Measurements from ENCODE around the gene TMEM208. TPM values are rescaled to one million over a fixed set of nuclear protein-coding genes. Genes with fewer than 3 reads are reported as not detected.

The TMEM208 gene
- total RNA-seq, 6 experiments from 2014 or later, result 32.6 to 58.7 (median 40.5) TPM

- Histone ChIP-seq H3K4me3 (no peak overlapping the region), H3K36me3 (no peaks in the 10 kb centered on the region), H3K4me1 (no peaks in the 10 kb centered on the region), H3K27ac (no peak overlapping the region), H3K27me3 (no peaks in the 10 kb centered on the region), H3K9me3 (no peaks in the 10 kb centered on the region)
- no peak for TF ChIP-seq POLR2A (IDR thresholded peaks at IDR 0.05)
- no peak for TF ChIP-seq CTCF (IDR thresholded peaks at IDR 0.05)
- ATAC-seq, result no peak
- intact Hi-C loops (cut with DNase I), result no loop called here
- WGBS (ENCODE audit: insufficient coverage, low coverage, low lambda C conversion rate, missing lambda C conversion rate), result 71% methylated on average over 1 of the region's 3 CpGs
- no peak for DNase-seq
These were observed 36.3 kb downstream of the TMEM208 start for GRCh38 chr16:67263201-67263600.

DNA sequence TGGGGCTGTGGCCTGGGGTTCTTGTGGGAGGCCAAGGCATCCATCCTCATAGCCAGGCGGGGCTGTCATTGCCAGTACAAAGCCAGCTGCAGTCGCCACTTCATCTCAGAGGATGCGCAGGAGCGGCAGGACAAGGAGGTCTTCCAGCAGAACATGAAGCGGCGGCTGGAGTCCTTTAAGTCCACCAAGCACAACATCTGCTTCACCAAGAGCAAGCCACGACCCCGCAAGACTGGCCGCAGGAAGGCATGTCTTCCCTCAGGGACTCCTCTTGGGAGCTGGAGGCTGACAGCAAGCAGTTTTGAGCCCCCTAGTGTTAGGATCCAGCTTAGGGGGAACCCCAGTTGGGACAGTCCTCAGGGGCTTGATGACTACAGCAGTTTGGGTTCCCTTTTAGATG is 37.3 kb downstream of the TMEM208 start:
- DNase-seq, result no peak
- TF ChIP-seq CTCF (IDR thresholded peaks at IDR 0.05) (no peak), POLR2A (IDR thresholded peaks at IDR 0.05) (no peak)
- 61% methylated on average over 3 of the region's 9 CpGs for WGBS (ENCODE audit: insufficient coverage, low coverage, low lambda C conversion rate, missing lambda C conversion rate)
- no peaks in the 10 kb centered on the region for H3K4me1 ChIP-seq
- no peaks in the 10 kb centered on the region for H3K36me3 ChIP-seq
- intact Hi-C loops (cut with DNase I), result no loop called here
- no peaks in the 10 kb centered on the region for H3K9me3 ChIP-seq
- no peak overlapping the region for H3K4me3 ChIP-seq
- no peak overlapping the region for H3K27ac ChIP-seq
- no peaks in the 10 kb centered on the region for H3K27me3 ChIP-seq
- ATAC-seq, result no peak

DNA sequence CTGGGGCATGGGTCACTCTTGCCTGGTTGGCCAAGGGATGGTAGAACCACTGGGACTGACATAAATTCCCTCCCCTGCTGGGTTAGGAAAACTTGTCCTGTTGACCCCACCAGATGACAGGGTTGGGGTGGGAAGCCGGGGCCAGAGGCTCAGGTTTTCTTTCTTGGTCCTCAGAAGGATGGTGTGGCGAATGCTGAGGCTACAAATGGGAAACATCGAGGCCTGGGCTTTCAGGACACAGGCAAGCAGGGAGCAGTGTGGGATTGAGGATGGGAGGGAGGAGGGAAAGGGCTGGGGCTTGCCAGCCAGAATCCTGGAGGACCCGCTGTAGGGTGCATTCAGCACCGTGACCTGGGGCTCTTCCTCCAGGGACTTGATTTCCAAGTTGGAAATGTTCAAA is 37.9 kb downstream of the TMEM208 start:
- WGBS (ENCODE audit: insufficient coverage, low coverage, low lambda C conversion rate, missing lambda C conversion rate), result 70% methylated on average over 2 of the region's 5 CpGs
- ATAC-seq (no peak), DNase-seq (no peak)
- no peaks in the 10 kb centered on the region for H3K36me3 ChIP-seq
- no peaks in the 10 kb centered on the region for H3K27me3 ChIP-seq
- no peak overlapping the region for H3K4me3 ChIP-seq
- intact Hi-C loops (cut with DNase I), result no loop called here
- TF ChIP-seq POLR2A (IDR thresholded peaks at IDR 0.05) (no peak), CTCF (IDR thresholded peaks at IDR 0.05) (no peak)
- no peak overlapping the region for H3K27ac ChIP-seq
- no peaks in the 10 kb centered on the region for H3K9me3 ChIP-seq
- H3K4me1 ChIP-seq, result no peaks in the 10 kb centered on the region

GRCh38 chr16:67265834-67266233 is 38.9 kb downstream of the TMEM208 start:
- Histone ChIP-seq H3K4me1 (no peaks in the 10 kb centered on the region), H3K9me3 (no peaks in the 10 kb centered on the region), H3K36me3 (no peaks in the 10 kb centered on the region), H3K4me3 (no peak overlapping the region), H3K27me3 (no peaks in the 10 kb centered on the region), H3K27ac (no peak overlapping the region)
- no peak for DNase-seq
- intact Hi-C loops (cut with DNase I), result no loop called here
- 72% methylated on average over 5 of the region's 8 CpGs for WGBS (ENCODE audit: insufficient coverage, low coverage, low lambda C conversion rate, missing lambda C conversion rate)
- peak in 1 of 4 donors; percentile 16 for ATAC-seq
- no peak for TF ChIP-seq POLR2A (IDR thresholded peaks at IDR 0.05)
- no peak for TF ChIP-seq CTCF (IDR thresholded peaks at IDR 0.05)

GRCh38 chr16:67268136-67268579 is 41.2 kb downstream of the TMEM208 start:
- Histone ChIP-seq H3K9me3 (no peaks in the 10 kb centered on the region), H3K27ac (no peak overlapping the region), H3K27me3 (no peaks in the 10 kb centered on the region), H3K4me3 (no peak overlapping the region), H3K36me3 (no peaks in the 10 kb centered on the region), H3K4me1 (no peaks in the 10 kb centered on the region)
- intact Hi-C loops (cut with DNase I), result no loop called here
- TF ChIP-seq CTCF (IDR thresholded peaks at IDR 0.05), result no peak
- no peak for TF ChIP-seq POLR2A (IDR thresholded peaks at IDR 0.05)
- ATAC-seq (peak; percentile 33 to 73 (median 59)), DNase-seq (no peak)
- 52% methylated on average over 5 of the region's 5 CpGs for whole genome bisulfite sequencing (ENCODE audit: insufficient coverage, low coverage, low lambda C conversion rate, missing lambda C conversion rate)

Measured in right lobe of liver (tissue), 6 donors.